Measurements from ENCODE around the gene KRTAP9-9.
"Not testable (repeated sequence)": the region's sequence is repeated elsewhere in the genome, so short reads cannot be mapped to it uniquely, and the experiment has no call there.

Gene KRTAP9-9

DNA sequence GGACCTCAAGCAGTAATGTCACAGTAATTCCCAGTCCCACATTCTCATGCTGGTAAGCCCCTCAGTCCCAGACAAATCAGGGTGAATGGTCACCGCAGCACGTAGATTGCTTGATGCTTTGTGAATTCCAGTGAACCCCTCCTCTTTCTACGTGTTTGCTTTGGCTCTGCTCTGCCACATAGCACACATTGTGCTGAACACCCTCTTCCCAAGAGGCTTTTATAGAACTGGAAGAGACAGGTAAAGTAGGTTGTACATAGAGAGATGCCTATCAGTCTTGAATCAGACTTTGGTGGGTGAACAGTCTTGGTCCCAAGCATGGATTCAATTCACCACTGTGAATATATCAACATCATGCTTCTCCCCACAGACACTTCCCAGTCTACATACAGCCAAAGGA lies 9.4 kb downstream of the KRTAP9-9 start:
- in situ Hi-C loops (cut with MboI; ENCODE audit: low sequenced_read_pairs) = no loop called here

DNA sequence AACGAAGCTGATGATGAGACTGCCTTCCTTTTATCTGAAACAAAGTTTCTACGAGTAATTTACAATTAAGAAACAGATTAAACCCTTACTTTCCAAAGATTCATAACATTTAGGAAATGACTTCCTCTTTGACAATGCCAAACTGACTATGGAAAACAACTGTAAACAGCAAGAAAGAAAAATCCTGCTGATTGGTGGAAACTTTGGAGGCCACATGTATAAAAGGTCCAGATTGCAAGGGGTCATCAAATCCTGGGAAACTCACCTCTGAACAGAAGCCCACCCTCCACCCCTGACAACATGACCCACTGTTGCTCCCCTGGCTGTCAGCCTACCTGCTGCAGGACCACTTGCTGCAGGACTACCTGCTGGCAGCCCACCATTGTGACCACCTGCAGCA lies 9.9 kb downstream of the KRTAP9-9 start, which contains the start of gene KRTAP9-6:
KRTAP9-6 (plus strand) TSS at position 301 of the 400 bp plus-strand sequence; CDS start at position 301, 0 bp downstream.
- in situ Hi-C loops (cut with MboI; ENCODE audit: low sequenced_read_pairs) = no loop called here

DNA sequence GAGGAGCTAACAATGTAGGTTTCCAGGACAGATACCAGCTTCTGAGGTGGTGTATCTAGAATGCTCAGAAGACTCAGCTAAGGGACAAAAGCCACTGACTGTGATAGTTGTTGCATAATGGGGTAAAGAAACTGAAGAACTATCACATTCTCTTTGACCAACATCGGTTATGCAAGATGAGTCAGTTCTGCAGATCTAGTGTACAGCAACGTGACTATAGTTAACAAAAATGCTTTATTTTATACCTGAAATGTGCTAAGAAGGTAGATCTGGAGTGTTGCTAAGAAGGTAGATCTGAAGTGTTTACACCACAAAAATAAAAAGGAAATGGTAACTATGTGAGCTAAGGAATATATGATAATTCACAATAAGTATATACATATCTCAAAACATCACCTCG lies 12.5 kb downstream of the KRTAP9-9 start:
- in situ Hi-C loops (cut with MboI; ENCODE audit: low sequenced_read_pairs) = no loop called here

DNA sequence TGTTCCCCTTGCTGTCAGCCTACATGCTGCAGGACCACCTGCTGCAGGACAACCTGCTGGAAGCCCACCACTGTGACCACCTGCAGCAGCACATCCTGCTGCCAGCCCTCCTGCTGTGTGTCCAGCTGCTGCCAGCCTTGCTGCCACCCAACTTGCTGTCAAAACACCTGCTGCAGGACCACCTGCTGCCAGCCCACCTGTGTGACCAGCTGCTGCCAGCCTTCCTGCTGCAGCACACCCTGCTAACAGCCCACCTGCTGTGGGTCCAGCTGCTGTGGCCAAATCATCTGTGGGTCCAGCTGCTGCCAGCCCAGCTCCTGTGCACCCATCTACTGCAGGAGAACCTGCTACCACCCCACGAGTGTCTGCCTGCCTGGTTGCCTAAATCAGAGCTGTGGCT lies 16.1 kb downstream of the KRTAP9-9 start:
- in situ Hi-C loops (cut with MboI; ENCODE audit: low sequenced_read_pairs) = not testable (repeated sequence)

DNA sequence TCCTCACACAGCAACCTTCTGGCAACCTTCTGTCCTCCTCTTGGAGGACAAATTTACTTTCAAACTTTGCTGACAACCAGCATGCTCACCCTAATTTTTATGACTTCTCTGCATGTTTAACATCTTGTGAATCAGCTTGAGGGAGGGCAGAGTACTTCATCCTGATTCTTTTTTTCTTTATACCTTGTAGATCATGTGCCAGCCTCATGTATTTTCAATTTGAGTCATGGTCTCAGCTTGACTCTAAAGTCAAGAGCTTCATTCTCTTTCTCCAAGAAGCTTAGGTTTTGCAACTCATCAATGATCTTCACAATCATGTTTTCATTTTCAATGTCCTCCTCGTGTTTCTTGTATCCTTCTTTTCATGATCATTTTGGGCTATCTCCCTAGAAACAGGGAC lies 16.7 kb downstream of the KRTAP9-9 start:
- in situ Hi-C loops (cut with MboI; ENCODE audit: low sequenced_read_pairs) = no loop called here

DNA sequence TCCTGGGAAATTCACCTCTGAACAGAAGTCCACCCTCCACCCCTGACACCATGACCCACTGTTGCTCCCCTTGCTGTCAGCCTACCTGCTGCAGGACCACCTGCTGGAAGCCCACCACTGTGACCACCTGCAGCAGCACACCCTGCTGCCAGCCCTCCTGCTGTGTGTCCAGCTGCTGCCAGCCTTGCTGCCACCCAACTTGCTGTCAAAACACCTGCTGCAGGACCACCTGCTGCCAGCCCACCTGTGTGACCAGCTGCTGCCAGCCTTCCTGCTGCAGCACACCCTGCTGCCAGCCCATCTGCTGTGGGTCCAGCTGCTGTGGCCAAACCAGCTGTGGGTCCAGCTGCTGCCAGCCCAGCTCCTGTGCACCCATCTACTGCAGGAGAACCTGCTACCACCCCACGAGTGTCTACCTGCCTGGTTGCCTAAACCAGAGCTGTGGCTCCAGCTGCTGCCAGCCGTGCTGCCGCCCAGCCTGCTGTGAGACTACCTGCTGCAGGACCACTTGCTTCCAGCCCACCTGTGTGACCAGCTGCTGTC lies 20.5 kb downstream of the KRTAP9-9 start, which contains the start of gene KRTAP9-7:
KRTAP9-7 (plus strand) TSS at position 51 of the 543 bp plus-strand sequence; CDS start at position 51, 0 bp downstream.
- in situ Hi-C loops (cut with MboI; ENCODE audit: low sequenced_read_pairs) = not testable (repeated sequence)

DNA sequence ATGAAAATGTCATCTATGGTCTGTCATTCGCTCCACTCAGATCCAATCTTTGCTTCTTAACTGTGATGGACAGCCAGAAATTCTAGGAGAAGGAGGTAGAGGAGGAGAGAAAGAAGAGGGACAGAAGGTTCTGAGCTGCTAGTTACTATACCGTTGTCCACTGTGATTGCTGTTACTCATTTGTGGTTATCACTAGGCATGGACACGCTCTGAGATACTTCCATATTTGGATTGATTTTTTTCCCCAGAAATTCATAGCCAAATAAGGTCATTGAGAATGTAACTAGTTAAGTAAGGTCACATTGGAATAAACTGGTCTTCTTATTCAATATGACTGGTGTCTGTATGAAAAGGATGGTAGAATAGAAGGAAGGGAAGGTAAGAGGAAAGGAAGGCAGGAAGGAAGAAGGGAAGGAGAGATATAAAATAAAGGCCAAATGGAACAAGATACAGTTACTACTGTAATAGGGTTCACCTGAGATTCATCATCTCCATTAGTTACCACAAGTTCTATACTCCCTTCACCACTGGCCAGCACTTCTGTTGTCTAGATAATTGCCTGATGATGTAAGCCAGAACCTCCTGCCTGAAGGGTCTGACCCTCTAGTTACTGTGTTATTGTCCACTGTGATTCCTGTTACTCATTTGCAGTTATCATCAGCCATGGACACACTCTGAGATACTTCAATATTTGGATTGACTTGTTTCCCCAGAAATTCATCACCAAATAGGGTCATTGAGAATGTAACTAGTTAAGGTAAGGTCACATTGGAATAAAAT lies 23.2 kb downstream of the KRTAP9-9 start:
- in situ Hi-C loops (cut with MboI; ENCODE audit: low sequenced_read_pairs) = no loop called here

DNA sequence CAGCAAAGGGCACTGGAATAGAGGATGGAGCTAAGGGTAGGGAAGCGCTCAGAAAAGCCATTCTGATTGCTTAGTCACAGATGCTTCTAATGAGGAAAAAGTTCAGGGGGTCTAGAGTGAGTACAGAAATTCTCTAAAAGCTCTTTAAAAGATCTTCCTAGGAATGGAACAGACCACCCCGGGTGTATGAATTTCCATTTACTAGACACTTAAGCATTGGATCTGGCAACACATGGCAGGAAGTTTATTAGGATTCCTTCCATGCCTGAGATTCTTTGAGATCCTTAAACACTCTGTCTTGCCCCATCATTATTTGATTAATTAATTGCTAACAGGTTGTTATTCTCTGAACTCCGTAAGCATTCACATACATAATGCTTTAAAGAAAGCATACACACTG lies 28.9 kb downstream of the KRTAP9-9 start:
- in situ Hi-C loops (cut with MboI; ENCODE audit: low sequenced_read_pairs) = no loop called here

DNA sequence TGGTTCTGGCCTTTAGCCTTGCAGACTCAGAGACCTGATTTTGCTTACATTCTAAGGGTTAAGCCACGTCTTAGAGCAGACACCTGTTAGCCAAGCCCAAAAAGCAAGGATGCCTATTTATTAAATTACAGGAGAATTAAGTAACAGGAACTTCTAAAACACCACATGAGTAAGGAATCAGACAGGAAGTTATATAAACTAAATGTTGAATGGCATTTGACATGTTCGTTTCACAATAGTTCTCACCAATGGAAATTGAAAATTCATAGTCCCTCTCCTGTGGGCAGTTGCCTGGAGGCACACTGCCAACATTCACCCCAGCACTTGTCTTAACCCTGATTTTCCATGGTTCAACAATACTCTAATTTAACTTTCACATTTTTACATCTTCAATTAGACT lies 29.4 kb downstream of the KRTAP9-9 start:
- in situ Hi-C loops (cut with MboI; ENCODE audit: low sequenced_read_pairs) = no loop called here

DNA sequence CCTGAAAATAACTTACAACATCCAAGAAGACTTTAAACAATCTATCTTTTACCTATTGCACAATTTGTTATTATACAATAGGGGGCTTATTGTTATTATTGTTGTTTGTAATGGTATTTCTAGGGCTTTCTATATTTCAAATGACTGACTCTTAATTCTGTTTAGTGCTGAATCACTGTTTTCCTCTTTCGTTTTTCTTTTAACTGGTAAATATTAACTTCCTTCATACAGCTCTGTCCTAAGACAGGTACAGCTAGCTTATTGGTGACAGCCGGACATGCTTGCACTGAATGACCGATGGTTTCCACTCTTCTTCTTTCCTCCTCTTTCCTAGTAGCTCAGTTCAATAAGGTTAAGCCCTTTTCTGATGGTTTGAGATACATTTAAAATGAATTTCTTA lies 31.9 kb downstream of the KRTAP9-9 start:
- in situ Hi-C loops (cut with MboI; ENCODE audit: low sequenced_read_pairs) = no loop called here

DNA sequence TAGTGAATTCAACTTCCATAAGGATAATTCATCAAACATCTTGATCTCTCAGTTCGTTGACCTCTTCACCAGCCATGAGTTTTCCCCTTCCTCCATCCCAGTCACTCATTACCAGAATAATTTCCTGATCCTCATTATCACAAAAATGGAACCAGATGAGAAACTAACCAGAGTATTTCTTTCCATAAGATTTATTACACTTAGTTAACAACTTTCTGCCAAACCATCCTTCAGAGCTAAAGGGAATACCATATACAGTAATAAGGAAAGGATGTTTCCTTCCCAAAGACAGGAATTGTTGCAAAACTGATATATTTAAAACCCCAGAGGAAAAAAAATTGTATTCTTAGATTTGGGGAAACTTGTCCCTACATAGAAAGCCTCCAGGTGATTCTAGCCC lies 38.8 kb downstream of the KRTAP9-9 start:
- in situ Hi-C loops (cut with MboI; ENCODE audit: low sequenced_read_pairs) = no loop called here

DNA sequence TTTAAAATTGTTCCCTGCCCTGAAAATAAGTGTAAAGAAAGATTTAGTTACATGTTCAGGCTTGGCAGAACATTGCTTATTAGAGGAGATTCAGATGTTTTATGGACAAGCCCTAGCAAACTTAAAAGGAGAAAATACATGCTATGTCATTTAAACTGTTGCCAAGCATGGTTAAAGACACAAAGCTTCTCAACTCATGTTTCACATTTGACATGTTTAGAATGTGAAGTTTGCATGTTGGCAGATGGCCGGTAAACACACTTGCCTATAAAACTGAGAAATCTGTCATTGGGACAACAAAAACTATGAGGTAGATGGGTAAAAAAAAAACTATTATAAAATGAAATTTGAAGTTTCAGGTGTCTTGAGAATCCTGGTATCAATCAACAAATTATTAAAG lies 41.7 kb downstream of the KRTAP9-9 start:
- in situ Hi-C loops (cut with MboI; ENCODE audit: low sequenced_read_pairs) = no loop called here

DNA sequence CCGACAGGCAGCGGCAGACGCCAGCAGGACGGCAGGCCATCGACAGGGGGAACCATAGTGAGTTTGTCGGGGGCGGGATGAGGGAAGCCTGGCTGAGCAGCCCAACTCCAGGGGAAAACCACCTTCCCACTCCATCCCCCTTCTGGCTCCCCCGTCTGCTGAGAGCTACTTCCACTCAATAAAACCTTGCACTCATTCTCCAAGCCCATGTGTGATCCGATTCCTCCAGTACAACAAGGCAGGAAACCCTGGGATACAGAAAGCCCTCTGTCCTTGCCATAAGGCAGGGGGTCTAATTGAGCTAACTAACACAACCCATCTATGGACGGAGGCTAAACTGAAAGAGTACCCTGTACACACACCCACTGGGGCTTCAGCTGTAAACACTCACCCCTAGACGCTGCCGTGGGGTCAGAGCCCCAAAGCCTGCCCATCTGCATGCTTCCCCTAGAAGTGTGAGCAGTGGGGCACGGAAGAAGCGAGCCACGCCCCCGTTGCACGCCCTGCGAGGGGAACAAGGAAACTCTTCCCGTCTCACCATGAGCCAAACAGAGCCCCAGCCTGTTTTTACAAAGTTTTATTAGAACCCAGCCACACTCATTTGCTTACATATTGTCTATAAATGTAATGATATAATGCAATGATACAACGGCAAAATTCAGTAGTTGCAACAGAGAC lies 43.4 kb downstream of the KRTAP9-9 start:
- in situ Hi-C loops (cut with MboI; ENCODE audit: low sequenced_read_pairs) = no loop called here

DNA sequence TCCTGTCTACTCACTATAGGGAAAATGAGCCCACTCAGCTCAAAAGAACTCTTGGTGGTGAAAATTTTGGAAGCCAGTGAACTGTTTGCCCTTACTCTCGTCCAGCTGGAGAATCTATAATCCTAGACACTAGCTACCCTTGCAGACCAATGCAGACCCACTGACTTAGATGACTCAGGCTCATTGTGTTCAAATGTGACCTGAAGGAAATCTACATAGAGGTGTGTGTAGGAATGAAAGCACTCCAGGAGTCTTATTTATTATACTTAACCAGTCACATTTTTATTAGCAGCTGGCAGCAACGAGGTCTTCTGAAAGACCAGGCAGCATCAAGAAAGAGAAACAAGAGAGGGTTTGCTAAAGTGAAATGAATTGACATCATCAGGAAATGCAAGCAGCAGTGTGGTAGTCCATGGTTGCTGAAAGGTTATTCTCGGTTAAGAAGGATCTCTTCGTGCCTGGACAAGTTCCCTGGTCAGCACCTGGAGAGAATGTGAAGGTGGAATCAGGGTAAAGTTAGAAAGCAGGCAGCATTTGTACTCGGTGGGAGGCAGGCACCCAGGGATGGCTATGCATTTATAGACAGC lies 46.1 kb downstream of the KRTAP9-9 start:
- in situ Hi-C loops (cut with MboI; ENCODE audit: low sequenced_read_pairs) = no loop called here

DNA sequence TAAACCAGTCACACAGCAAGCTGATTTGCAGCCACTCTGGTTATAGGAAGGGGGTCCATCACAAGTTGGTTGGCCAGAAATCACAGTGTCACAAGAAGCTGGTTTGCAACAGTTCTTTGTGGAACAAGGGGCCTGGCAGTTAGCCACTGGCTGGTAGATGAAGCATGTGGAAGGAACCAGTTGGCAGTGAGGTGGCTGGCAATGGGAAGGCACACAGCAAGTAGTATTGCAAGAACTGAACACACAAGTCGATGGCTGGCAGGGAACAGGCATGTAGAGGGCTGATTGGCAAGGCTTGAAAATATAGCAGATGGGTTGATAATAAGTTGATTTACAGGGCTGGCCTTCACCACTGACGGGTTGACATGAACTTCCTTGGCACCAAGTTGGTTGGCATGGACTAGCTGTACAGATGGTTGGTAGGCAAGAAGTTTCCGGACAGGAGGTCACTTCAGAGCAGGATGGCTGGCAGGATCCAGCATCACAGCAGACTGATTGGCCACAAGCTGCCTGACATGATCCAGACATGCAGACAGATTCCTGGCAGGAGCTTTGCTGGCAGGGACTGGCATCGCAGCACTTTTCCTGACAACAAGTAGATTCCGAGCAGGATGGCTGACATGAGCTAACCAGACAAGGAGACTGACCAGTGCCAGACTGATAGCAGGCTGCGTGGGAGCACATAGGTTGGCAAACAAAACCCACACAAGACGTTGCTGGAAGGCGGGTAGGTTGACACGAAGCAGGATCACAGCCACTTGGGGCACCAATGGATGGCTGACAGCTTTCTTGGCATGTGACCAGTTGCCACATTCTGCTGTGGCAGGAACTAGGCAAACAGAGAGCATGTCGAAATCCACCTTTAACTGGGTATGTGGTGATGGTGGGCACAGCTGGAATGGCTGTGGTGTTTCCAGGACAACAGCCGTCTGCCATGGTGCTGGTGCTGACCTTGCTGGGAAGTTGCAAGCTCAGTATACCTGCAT lies 47.0 kb downstream of the KRTAP9-9 start, which contains the start of gene KRTAP29-1:
KRTAP29-1 (minus strand) TSS at position 936 of the 986 bp plus-strand sequence; CDS start at position 936, 0 bp downstream.
- in situ Hi-C loops (cut with MboI; ENCODE audit: low sequenced_read_pairs) = no loop called here

DNA sequence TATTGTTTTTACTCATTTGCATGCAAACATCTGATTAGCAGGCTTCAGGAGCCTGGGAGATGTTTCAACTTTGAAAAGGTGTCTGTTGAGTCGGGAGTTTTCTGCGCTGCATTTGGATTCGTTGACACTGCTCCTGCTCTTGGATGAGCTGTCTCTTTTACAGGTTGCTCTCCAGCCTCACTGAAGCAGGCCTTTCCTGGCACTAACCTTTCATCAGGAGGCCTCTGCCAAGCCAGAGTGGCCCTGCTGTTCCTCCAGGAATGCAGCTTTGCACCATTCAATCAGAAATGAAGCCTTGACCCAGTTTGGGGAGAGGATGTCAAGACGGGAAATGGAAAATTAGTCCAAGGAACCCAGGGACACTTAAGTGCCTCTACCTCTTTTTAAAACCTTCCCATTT lies 47.8 kb downstream of the KRTAP9-9 start:
- in situ Hi-C loops (cut with MboI; ENCODE audit: low sequenced_read_pairs) = no loop called here

DNA sequence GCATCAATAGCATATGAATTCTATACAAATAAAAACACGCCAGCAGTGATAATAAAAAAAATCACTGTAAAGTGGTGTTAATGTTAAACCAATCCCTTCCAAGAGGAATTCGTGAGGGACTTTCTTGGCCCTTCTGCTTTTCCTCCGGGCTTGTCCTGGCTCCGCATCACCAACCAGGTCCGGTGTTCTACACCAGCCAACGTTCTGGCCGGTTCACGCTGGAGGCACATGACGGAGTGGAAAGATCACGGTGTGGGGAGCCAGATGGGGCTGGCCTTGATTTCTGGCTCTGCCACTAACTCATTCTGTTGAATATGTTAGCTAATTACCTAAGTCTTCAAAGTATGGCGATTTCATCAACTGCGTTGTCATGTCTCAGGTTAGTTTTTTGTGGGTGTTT lies 48.9 kb downstream of the KRTAP9-9 start:
- in situ Hi-C loops (cut with MboI; ENCODE audit: low sequenced_read_pairs) = no loop called here

Data from HL-60/S4 (cell line).